Heart right ventricle (tissue), 16 donors: ENCODE data around the gene SLC9C1. TPM values are rescaled to one million over a fixed set of nuclear protein-coding genes. Genes with fewer than 3 reads are reported as not detected.
A peak's percentile ranks its signal among the peaks of the same experiment; 100 is the strongest.

Experiments used
- ATAC-seq, 8 donors: fragments of 200-7000 bp; cut with Tn5 transposase; one replicate each; pipeline ENCODE4 v1.9.1; 2020; ENCODE audit warnings: mild to moderate bottlenecking in 8 of 8, moderate library complexity in 8 of 8, moderate number of reproducible peaks in 1 of 8
- DNase-seq, 2 donors: peaks; one replicate each; pipeline ENCODE4 v3.0.0-alpha.2; 2020
- H3K27ac ChIP-seq, 10 donors: fragments of 200-600 bp; sonication (generic) in 2 of 10; one replicate each; pipeline versions ENCODE4 v1.5.0 to v1.8.0; 2020 to 2022; ENCODE audit warnings: mild to moderate bottlenecking in 3 of 10
- H3K27me3 ChIP-seq, 7 donors: fragments of 200-600 bp; one replicate each; pipeline ENCODE4 v1.8.0; 2021 to 2022; ENCODE audit warnings: mild to moderate bottlenecking in 2 of 7
- H3K36me3 ChIP-seq, 9 donors: fragments of 200-600 bp; sonication (generic) in 1 of 9; one replicate each; pipeline versions ENCODE4 v1.5.0 to v1.8.0; 2020 to 2022; ENCODE audit warnings: mild to moderate bottlenecking in 2 of 9
- H3K4me1 ChIP-seq, 9 donors: fragments of 200-600 bp; sonication (generic) in 1 of 9; one replicate each; pipeline versions ENCODE4 v1.5.0 to v1.8.0; 2020 to 2022; ENCODE audit warnings: mild to moderate bottlenecking in 4 of 9
- H3K4me3 ChIP-seq, 10 donors: fragments of 200-600 bp; sonication (generic) in 2 of 10; one replicate each; pipeline versions ENCODE4 v1.5.0 to v1.8.0; 2020 to 2022; ENCODE audit warnings: mild to moderate bottlenecking in 7 of 10, moderate library complexity in 2 of 10
- H3K9me3 ChIP-seq, 11 donors: fragments of 200-600 bp in 10 of 11; sonication (generic) in 2 of 11; one replicate each; pipeline versions ENCODE4 v1.5.0 to v1.8.0; 2013 to 2022; ENCODE audit warnings: mild to moderate bottlenecking in 2 of 11, control low read depth in 1 of 11, moderate library complexity in 1 of 11
- CTCF ChIP-seq, 9 donors: fragments of 200-600 bp; sonication (generic) in 2 of 9; IDR thresholded peaks; one replicate each; pipeline versions ENCODE4 v1.5.0 to v1.8.0; 2021 to 2022; ENCODE audit warnings: antibody characterized with exemption in 9 of 9, mild to moderate bottlenecking in 5 of 9, moderate library complexity in 1 of 9
- WGBS, 2 donors: extraction: QIAGEN DNeasy Blood & Tissue Kit; methylation state at CpG; one replicate each; pipeline ENCODE4 v1.1.7; 2013; ENCODE audit warnings: inconsistent platforms in 1 of 2; 5-methylcytosine and 5-hydroxymethylcytosine counted together
- intact Hi-C, 10 donors: fragments of 100-400 bp; cut with DNase I; formaldehyde crosslinking; loops; one replicate each; pipeline versions ENCODE4 v1.11.1 to v1.14.2; 2022
- polyA plus RNA-seq, 2 donors: library from polyadenylated mRNA; stranded (reverse); fragments of 200-250 nt; gene quantifications; one replicate each; pipeline ENCODE4 v1.2.3, GENCODE V29; 2013
- total RNA-seq, 10 donors: library from RNA; stranded (reverse); fragmentation: NEBNext Ultra II Directional in 3 of 10; extraction: Animal tissue kit (Norgen Biotek cat#: 25700) in 3 of 10; gene quantifications; one replicate each; pipeline versions ENCODE4 v1.2.1 to v1.2.4, GENCODE V29; 2021 to 2023
- donor health status: Arrhythmogenic right ventricular cardiomyopathy.
- donor health status: ischemic (EF 13 %, LVEDD 7.1; RV severe dilation, severe dysfunction).
- donor health status: healthy with polysubstance abuse.
- donor health status: DM: no; HTN: yes; CAD: no.
- donor health status: DM: no; HTN: no; CAD: no.
- donor health status: ischemic (EF 25% LVEDD 6.9; RV normal size, moderate dysfunction).
- donor health status: ischemic (EF 25% LVEDD 5.7; RV mildly dilated, moderate dysfunction).
- donor health status: healthy.
- donor health status: DM: yes; HTN: yes; CAD: no.
- donor health status: Ischemic cardiomyopathy.
- donor health status: ischemic (EF 35%, LVEDD 5.7; RV mildly dilated, moderate dysfunction).
- donor health status: nonischemic (EF 11% LVEDD 7.7; RV severe dilation, severe dysfunction).
- donor health status: DM: yes; HTN: yes; CAD: no.
- donor health status: PGD.
- donor health status: ischemic (EF 29% LVEDD 5.4; RV normal size, mild dysfunction).
- donor health status: nonischemic (EF 23%, LVEDD 6.1; RV moderate dilation, normal function).

The SLC9C1 gene
- total and polyA plus RNA-seq, 12 donors, result 0.10 to 2.2 (median 1.5) TPM

GRCh38 chr3:112338727-112339056, 44.7 kb upstream of the SLC9C1 start:
- no peak for DNase-seq
- H3K36me3 ChIP-seq, result peaks cover 0 to 3% (median 0%) of the 10 kb centered on the region in 9 donors
- peaks cover 0 to under 1% (median 0%) of the 10 kb centered on the region in 7 donors for H3K27me3 ChIP-seq
- peaks cover 0 to 9% (median 0%) of the 10 kb centered on the region in 11 donors for H3K9me3 ChIP-seq
- H3K27ac ChIP-seq, result no peak overlapping the region
- no peak for ATAC-seq
- intact Hi-C loops, result loop anchor here in 2 of 10 donors (10.0 kb wide), 2 partner anchors 176 to 186 kb away; no protein-coding TSS in a partner anchor
- no peak for TF ChIP-seq CTCF (IDR thresholded peaks at IDR 0.05)
- no peak overlapping the region for H3K4me3 ChIP-seq
- H3K4me1 ChIP-seq, result peaks cover 0 to 11% (median 0%) of the 10 kb centered on the region in 9 donors
- 62 to 82% methylated on average over 2 of the region's 2 CpGs for WGBS, 2 donors

GRCh38 chr3:112338021-112338726, 44.2 kb upstream of the SLC9C1 start:
- ATAC-seq (no peak), DNase-seq (no peak)
- WGBS, 2 donors, result 83 to 85% methylated on average over 6 of the region's 6 CpGs
- Histone ChIP-seq H3K4me3 (no peak overlapping the region), H3K9me3 (peaks cover 0 to 4% (median 0%) of the 10 kb centered on the region in 11 donors), H3K27me3 (peaks cover 0 to 5% (median 1%) of the 10 kb centered on the region in 7 donors), H3K36me3 (peaks cover 0 to 1% (median 0%) of the 10 kb centered on the region in 9 donors), H3K27ac (peak overlapping the region in 1 of 10 donors; percentile 18), H3K4me1 (peaks cover 0 to 12% (median under 1%) of the 10 kb centered on the region in 9 donors)
- TF ChIP-seq CTCF (IDR thresholded peaks at IDR 0.05), result no peak
- intact Hi-C loops, result loop anchor here in 2 of 10 donors (10.0 kb wide), 2 partner anchors 177 to 187 kb away; no protein-coding TSS in a partner anchor

GRCh38 chr3:112335434-112335781, 41.4 kb upstream of the SLC9C1 start:
- DNase-seq (no peak), ATAC-seq (no peak)
- WGBS, 2 donors, result 93 to 99% methylated on average over 2 of the region's 2 CpGs
- Histone ChIP-seq H3K4me3 (no peak overlapping the region), H3K27ac (peak overlapping the region in 2 of 10 donors; percentile 27 to 83), H3K27me3 (peaks cover 0 to 15% (median 6%) of the 10 kb centered on the region in 7 donors), H3K4me1 (peaks cover 0 to 22% (median 7%) of the 10 kb centered on the region in 9 donors), H3K9me3 (no peaks in the 10 kb centered on the region), H3K36me3 (no peaks in the 10 kb centered on the region)
- no peak for TF ChIP-seq CTCF (IDR thresholded peaks at IDR 0.05)
- intact Hi-C loops, result loop anchor here in 2 of 10 donors (10.0 kb wide), 2 partner anchors 179 to 189 kb away; no protein-coding TSS in a partner anchor

- DNase-seq (no peak), ATAC-seq (no peak)
- no peak for TF ChIP-seq CTCF (IDR thresholded peaks at IDR 0.05)
- H3K4me3 ChIP-seq, result peak overlapping the region in 6 of 10 donors; percentile 57 to 64 (median 58)
- peaks cover 0 to 15% (median 6%) of the 10 kb centered on the region in 7 donors for H3K27me3 ChIP-seq
- peaks cover 0 to 22% (median 7%) of the 10 kb centered on the region in 9 donors for H3K4me1 ChIP-seq
- H3K36me3 ChIP-seq, result no peaks in the 10 kb centered on the region
- intact Hi-C loops, result loop anchor here in 2 of 10 donors (10.0 kb wide), 2 partner anchors 180 to 190 kb away; no protein-coding TSS in a partner anchor
- WGBS, 2 donors, result 62 to 65% methylated on average over 6 of the region's 6 CpGs
- H3K27ac ChIP-seq, result peak overlapping the region in 6 of 10 donors; percentile 39 to 83 (median 76)
- no peaks in the 10 kb centered on the region for H3K9me3 ChIP-seq
Measured at GRCh38 chr3:112334691-112335433, 40.8 kb upstream of the SLC9C1 start.
